HG03558 (cell line): ENCODE data around the gene NFS1.

Experiments used
- ATAC-seq: cut with Tn5 transposase; IDR thresholded peaks from one replicate; pipeline ENCODE4 v1.9.1; 2021; ENCODE audit warnings: moderate number of reproducible peaks; ENCODE audit not compliant: unreplicated experiment; ENCODE audit errors: extremely low read depth

The NFS1 gene

DNA sequence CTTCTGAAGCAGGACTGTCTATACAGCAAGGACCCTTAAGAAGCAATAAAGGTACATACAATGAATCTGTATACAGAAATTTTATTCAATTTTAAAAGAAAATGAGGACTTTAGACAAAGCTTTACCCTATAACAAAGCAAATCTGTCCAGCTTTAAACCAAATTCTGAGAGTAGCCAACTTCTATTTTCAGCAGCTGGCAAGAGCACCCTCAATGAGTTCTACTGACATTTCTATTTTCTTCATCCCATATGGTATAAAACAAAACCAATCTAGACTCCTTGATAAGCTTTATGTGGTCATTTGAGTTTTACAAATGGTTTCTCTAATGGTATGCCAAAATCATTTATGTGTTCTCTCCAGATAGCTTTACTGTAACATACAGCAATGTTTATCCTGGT is 47.2 kb downstream of the NFS1 start:
- ATAC-seq, result no peak

DNA sequence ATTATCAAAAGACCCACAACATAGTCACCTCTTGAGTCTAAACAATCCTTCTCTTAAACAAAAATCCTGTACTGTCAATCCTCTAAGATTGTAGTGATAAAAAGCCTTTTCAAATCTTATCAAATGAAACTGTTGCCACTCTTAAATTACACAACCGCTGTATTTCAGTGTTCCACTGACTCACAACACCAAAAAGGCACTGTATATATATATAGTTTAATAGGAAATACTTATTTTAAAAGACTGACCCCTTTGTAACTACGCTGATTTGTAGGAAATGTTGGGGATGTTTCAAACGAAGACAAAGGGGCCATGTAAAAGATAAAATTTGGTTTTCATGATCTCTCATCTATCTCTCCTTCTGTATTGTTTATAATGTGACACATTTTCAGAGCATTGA is 48.5 kb downstream of the NFS1 start:
- no peak for ATAC-seq

- ATAC-seq, result no peak
Observed at GRCh38 chr20:35648836-35649235, 50.3 kb downstream of the NFS1 start.

GRCh38 chr20:35644806-35645205 is 54.3 kb downstream of the NFS1 start:
- ATAC-seq, result no peak

- ATAC-seq, result no peak
Observed at GRCh38 chr20:35643045-35643444, 56.1 kb downstream of the NFS1 start.

DNA sequence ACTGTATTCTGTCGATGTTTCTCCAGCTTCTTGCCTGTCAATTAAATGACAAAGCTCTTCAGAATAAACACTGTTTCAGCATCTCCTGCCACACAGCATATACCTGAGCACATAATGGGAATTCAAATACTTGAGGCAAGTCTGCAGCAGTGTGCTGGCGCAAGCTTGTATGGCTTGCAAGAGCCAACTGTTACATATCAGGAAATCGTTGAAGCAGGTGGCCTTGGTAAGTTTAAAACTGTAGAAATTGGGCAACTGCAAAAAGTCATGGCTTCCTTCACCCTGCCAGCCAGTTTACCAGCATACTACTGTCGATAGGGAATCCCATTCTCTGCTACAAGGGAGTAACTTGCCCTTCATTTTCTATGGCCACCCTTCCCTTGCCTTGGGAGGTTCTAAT is 57.4 kb downstream of the NFS1 start:
- ATAC-seq, result no peak

- ATAC-seq, result no peak
Observed at GRCh38 chr20:35640724-35641123, 58.4 kb downstream of the NFS1 start.

DNA sequence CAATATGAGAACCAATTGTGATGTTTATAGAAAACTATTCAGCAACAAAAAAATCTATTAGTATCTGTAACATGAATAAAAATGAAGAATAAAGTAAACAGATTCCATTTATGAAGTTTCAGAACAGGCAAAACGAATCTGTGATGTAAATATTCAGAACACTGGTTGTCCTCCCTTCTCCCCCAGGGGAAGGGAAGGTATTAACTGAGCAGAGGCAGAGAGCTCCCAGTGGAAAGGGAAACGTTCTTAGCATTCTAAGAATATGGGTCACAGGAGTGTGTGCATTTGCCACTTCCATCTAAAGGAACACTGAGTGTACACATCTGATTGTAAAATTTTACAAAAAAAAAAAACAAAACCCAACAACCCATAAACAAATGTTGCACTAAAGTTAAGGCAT is 60.4 kb downstream of the NFS1 start:
- no peak for ATAC-seq

DNA sequence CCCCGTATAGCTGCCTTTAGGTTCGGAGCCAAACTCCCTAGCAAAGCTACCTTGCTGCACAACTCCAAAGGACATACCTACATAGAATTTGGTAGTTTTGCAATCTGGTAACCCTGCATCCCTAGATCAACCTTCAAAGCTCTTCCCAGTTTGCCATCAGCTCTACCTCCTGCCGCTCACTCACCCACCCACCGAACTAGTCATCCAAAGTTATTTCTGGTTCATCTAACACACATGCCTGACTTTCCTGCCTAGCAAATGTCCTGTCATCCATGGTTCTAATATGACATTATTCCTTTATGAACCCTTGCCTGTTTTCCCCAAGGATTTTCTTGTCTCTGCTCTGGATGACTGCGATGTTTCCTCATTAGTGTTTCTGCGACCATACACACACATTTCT is 61.9 kb downstream of the NFS1 start:
- ATAC-seq, result no peak

DNA sequence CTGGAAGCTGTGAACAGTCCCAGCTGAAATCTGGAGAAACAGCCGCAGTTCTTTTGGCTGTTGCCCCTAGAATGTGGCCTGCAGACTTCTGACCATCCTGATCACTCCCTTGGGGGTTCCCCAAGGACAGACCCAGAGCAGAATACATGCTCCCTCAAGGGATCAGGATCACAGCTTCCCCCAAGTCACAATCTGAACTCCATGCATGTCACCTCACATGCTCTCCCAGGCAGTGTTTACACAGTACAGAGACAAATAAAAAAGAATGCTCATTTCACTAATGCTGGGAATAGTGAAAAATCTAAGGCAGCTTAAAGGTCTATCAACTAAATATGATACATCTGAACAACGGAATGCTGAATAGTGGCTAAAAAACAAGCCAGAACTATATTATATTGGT is 63.1 kb downstream of the NFS1 start:
- no peak for ATAC-seq

DNA sequence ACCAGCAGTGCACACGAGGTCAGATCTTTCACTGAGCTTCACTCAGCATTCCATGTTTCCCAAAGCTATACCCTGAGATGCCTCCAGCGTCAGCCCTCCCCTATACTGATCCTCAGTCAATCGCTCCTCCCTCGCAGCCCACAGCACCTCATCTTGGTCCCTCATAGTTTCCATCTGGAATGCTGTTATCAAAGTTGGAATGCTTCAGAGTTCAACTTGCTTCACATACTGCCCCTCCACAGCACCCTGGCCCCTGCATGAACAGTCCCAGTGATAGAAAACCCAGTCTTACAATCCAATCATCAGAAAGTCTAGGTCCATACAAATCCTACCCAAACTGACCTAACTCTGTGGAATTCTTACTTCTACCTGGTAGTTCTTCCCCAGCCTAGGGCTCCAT is 63.5 kb downstream of the NFS1 start:
- ATAC-seq, result no peak

- no peak for ATAC-seq
Observed at GRCh38 chr20:35632539-35633115, 66.5 kb downstream of the NFS1 start.

DNA sequence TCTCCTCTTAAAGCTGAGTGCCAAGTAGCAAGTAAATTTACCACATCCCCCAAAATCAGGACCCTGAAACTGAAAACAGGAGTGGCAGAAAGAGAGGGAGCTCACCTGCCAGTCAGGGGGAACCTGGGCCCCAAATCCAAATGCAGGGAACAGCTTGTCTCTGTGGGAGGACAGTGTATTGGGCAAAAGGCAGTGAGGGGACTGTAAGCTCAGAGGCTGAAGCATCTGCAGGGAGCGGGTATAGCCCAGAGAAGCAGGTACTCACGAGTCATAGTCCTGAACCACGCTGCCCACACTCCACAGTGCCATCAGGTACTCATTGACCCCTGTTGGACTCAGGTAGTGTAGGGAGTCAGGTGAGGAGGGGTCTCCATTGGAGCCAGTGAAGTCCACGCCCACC is 68.5 kb downstream of the NFS1 start:
- no peak for ATAC-seq

GRCh38 chr20:35629427-35630145 is 69.6 kb downstream of the NFS1 start:
- ATAC-seq, result no peak

DNA sequence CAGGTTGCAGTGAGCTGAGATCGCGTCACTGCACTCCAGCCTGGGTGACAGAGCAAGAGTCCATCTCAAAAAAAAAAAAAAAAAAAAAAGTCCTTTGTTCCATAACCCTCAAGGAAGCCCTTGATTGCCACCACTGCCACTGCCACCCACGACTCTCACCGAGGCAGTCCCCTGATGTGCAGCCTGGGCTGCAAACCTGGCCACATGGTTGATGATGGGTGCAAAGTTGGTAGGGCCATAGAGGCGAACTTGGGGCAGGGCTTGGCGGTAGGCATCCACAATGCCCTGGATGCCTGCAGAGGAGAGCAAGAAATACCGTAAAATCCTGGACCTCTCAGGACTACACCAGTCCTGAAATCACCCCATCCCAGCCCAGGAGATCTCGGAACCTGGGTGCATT is 72.0 kb downstream of the NFS1 start:
- ATAC-seq, result no peak

GRCh38 chr20:35626386-35627001 is 72.7 kb downstream of the NFS1 start:
- no peak for ATAC-seq

GRCh38 chr20:35625584-35626385 is 73.4 kb downstream of the NFS1 start:
- ATAC-seq, result no peak

DNA sequence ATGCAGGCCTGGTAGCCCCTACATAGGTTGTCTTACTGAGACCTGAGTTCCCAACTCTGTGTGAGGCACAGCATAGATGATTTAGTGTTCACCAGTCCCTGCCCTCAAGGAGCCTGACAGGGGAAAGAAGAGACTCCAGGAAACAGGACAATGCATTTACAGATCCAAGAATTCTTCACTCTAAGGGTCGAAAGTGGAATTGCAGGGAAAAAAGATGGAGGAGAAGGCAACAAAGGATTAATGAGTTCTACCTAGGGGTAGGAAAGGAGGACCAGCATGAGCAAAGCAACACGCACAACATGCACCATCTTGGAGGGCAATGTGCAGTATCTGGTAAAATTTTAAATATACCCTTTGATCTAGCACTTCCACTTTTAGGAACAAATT is 77.6 kb downstream of the NFS1 start:
- no peak for ATAC-seq

DNA sequence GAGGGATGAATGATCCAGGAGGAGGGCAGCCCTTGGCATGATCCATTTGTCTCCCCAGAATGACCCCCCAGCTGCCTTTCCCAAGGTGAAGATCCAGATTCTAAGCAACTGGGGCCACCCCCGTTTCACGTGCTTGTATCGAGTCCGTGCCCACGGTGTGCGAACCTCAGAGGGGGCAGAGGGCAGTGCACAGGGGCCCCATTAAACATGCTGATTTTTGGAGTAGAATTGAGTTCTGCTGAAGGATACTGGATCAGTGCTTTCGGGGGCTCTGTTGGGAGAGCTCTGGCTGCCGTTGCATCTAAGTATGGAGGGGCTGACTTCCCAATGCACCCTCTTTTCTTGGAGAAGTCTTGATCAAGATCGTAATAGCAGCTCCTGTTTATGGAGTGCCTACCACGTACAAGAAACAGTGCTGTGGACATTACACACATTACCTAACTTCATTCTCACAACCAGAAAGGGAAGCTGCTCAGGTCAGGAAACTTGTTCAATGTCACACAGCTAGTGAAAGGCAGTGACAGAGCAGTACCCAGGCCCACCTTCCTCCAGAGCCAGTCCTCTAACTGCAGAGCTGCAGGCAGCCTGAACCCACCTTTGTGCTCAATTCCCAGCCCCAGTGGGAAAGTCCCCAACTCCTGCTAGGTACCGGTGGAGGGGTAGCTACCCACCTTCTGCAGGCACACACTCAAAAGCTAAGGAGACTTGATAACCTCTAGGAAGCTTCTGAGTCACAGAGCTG is 78.2 kb downstream of the NFS1 start:
- no peak for ATAC-seq
